Endothelial cell of umbilical vein (primary cell): ENCODE measurements around the gene ANKRD33B.

Experiments used
- CTCF ChIP-seq, 2 donors: IDR thresholded peaks; 1 replicate in 1 of 2; 2 replicates in 1 of 2; pipeline ENCODE4 v1.5.1; 2011; ENCODE audit warnings: low read length in 2 of 2, mild to moderate bottlenecking in 2 of 2, moderate library complexity in 2 of 2, control low read depth in 1 of 2, inconsistent platforms in 1 of 2, low read depth in 1 of 2; ENCODE audit not compliant: insufficient read depth in 1 of 2; ENCODE audit errors: extremely low read depth in 1 of 2
- EZH2 ChIP-seq: IDR thresholded peaks from 2 replicates; pipeline ENCODE4 v1.6.1; 2012; ENCODE audit warnings: borderline replicate concordance, low read depth, mild to moderate bottlenecking, moderate library complexity, low read length, inconsistent platforms; ENCODE audit not compliant: severe bottlenecking
- FOS ChIP-seq: IDR thresholded peaks from 2 replicates; pipeline ENCODE4 v1.6.1; 2011; ENCODE audit warnings: mild to moderate bottlenecking, low read length, moderate library complexity, borderline replicate concordance; ENCODE audit not compliant: insufficient read depth
- GATA2 ChIP-seq: IDR thresholded peaks from 2 replicates; pipeline ENCODE4 v1.7.0; 2011; ENCODE audit warnings: low read depth, mild to moderate bottlenecking, moderate library complexity, mixed read lengths, low read length; ENCODE audit not compliant: insufficient read length, insufficient read depth
- JUN ChIP-seq: IDR thresholded peaks from 2 replicates; pipeline ENCODE4 v1.6.1; 2011; ENCODE audit warnings: borderline replicate concordance, low read depth; ENCODE audit not compliant: insufficient read length, insufficient read depth
- MYC ChIP-seq: IDR thresholded peaks from one replicate; pipeline ENCODE4 v1.6.1; 2011; ENCODE audit warnings: mild to moderate bottlenecking, low read depth, low read length
- POLR2A ChIP-seq: IDR thresholded peaks from 2 replicates; pipeline ENCODE4 v1.6.1; 2012; ENCODE audit warnings: low read depth, mild to moderate bottlenecking, control low read depth, low read length
- POLR2AphosphoS5 ChIP-seq: IDR thresholded peaks from 2 replicates; pipeline ENCODE4 v1.6.1; 2012; ENCODE audit warnings: low read depth, mild to moderate bottlenecking, control low read depth, low read length, moderate library complexity; ENCODE audit not compliant: insufficient read depth
- TF ChIP-seq, protein P1 (sequence below): IDR thresholded peaks from 2 replicates; pipeline ENCODE4 v1.6.1; 2011; ENCODE audit not compliant: insufficient read depth, insufficient read length

GRCh38 chr5:10586008-10586407 lies 22.1 kb downstream of the ANKRD33B start:
- no peak for TF ChIP-seq EZH2
- TF ChIP-seq CTCF (IDR thresholded peaks at IDR 0.05; ENCODE audit: extremely low read depth in 1 of 2, insufficient read depth in 1 of 2, low read depth in 1 of 2, low read length in 2 of 2), result no peak
- no peak for TF ChIP-seq POLR2A
- no peak for TF ChIP-seq POLR2AphosphoS5
- TF ChIP-seq MYC, result no peak
- no peak for TF ChIP-seq FOS
- TF ChIP-seq, protein P1, sequence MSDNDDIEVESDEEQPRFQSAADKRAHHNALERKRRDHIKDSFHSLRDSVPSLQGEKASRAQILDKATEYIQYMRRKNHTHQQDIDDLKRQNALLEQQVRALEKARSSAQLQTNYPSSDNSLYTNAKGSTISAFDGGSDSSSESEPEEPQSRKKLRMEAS, result no peak
- no peak for TF ChIP-seq JUN
- no peak for TF ChIP-seq GATA2
